Subcutaneous adipose tissue (tissue), 4 donors: ENCODE results near the gene SLC25A21. TPM values are rescaled to one million over a fixed set of nuclear protein-coding genes. Genes with fewer than 3 reads are reported as not detected.

Experiments
- CTCF ChIP-seq: fragments of 450-650 bp; IDR thresholded peaks from one replicate; pipeline ENCODE4 v1.5.1; 2016; ENCODE audit warnings: low read depth, mild to moderate bottlenecking, control low read depth, antibody characterized with exemption, moderate library complexity
- total RNA-seq, 4 donors: library from RNA; depleted of rRNA; stranded (reverse); fragments of >200 nt; gene quantifications; one replicate each; pipeline ENCODE4 v1.1.0, GENCODE V29; 2016

The SLC25A21 gene
- total RNA-seq, 4 donors from 2014 or later, result 0.98 to 1.1 TPM; not detected in 2

GRCh38 chr14:36719823-36720222, 452.6 kb downstream of the SLC25A21 start:
- TF ChIP-seq CTCF, result no peak

GRCh38 chr14:36718216-36718615, 454.2 kb downstream of the SLC25A21 start:
- no peak for TF ChIP-seq CTCF

DNA sequence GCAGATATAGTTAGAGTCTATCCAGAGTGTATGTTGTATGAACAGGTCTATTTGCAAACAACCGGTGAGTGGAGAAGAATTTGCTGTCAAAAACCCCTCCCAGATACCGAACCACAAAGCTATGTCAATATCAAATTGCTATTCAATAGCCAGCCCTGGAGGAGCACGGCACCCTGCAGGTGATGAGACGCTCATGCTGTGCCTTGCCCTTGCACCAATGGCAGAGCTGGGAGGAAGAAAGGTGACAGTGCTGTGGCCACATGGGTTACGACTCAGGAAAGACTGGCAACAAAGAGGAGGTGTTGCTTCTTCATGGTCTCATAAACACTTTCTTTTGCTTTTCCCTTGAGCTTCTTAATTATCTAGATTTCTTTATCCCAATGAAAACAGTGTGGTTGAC, 455.0 kb downstream of the SLC25A21 start:
- TF ChIP-seq CTCF, result no peak

DNA sequence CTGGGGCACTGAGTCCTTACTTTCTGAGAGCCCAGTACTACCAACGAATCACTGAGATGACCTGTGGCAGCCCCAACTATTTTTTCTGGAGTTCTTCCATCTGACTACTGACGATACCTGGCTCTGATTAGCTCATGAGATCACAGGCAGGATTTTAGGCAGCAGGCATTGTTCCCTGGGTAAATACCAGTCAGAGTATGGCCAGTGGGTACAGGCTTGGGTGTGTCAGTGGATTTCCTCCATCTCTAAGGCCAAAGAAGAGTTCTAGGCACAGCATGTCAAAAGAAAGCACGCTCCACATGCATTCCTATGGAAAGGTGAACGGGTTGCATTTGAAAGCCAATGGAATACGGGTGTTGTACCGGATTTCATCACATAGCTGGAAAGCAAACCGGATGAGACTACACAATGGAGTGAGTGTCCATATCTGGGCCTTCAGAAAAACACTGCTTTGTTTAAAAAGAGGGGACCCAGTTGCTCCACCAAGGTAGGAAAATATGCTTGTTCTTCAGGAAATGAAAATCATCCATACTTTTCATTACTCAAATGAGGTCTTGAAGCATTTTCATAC, 455.7 kb downstream of the SLC25A21 start:
- no peak for TF ChIP-seq CTCF

DNA sequence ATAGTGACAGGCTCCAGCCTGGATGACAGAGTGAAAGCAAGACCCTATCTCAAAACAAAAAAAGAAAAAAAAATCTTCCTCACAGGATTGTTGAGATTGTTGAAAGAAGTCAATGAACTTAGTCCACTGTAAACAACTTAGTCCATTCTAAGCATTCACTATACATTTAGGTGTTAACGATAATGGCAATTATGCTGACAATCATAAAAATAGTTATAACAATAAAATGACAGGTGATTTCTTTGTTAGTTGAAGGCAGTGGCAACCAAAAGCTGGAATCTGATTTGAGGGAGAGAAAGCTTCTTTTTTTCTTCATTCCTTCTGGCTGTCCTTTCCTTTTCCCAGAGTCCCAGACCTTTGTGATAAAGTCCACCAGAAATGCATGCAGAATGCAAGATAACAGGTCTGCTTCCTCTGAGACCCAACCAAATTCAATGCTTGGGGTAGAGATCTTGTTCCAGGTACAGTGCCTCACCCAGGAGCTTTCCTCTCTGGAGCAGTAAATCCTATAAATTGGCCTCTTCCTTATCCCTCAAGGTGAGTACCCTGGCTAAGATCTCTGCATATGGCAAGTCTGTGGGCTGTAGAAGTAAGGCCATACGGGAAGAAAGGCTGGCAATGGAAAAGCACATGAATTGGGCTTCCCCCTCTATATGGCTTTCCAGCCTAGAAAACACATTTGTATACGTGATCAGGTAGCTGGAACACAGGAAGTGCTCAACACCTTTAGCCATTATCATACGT, 458.3 kb downstream of the SLC25A21 start:
- TF ChIP-seq CTCF, result no peak

GRCh38 chr14:36707570-36707969, 464.8 kb downstream of the SLC25A21 start:
- no peak for TF ChIP-seq CTCF

- TF ChIP-seq CTCF, result no peak
Measured at GRCh38 chr14:36702474-36702873, 469.9 kb downstream of the SLC25A21 start.
